Keratinocyte (primary cell): ENCODE results near the gene LRPPRC. TPM values are rescaled to one million over a fixed set of nuclear protein-coding genes. Genes with fewer than 3 reads are reported as not detected.

Source experiments
- DNase-seq: peaks from one replicate; pipeline ENCODE4 v3.0.0-alpha.2; 2011; ENCODE audit warnings: low read depth, missing footprints, low spot score
- FAIRE-seq: peaks from 2 replicates; lab custom pipeline; 2011; peaks lifted over from hg19 to GRCh38; lab: Jason Lieb, UNC
- H2AFZ ChIP-seq: 2 replicates; pipeline ENCODE4 v1.6.0; 2012; ENCODE audit warnings: low read length, control low read depth, inconsistent platforms; ENCODE audit not compliant: control insufficient read depth
- H3K27ac ChIP-seq: 2 replicates; pipeline ENCODE4 v1.5.1; 2011; ENCODE audit warnings: low read length; ENCODE audit not compliant: control insufficient read depth, insufficient read depth
- H3K27me3 ChIP-seq: 3 replicates; pipeline ENCODE4 v1.6.0; 2011; ENCODE audit warnings: low read length; ENCODE audit not compliant: control insufficient read depth, insufficient read depth; ENCODE audit errors: extremely low read depth
- H3K36me3 ChIP-seq, 2 experiments: 2 replicates in 1 of 2; 3 replicates in 1 of 2; pipeline ENCODE4 v1.5.1; 2011; ENCODE audit warnings: low read length in 2 of 2, mild to moderate bottlenecking in 1 of 2; ENCODE audit not compliant: control insufficient read depth in 2 of 2, insufficient read depth in 2 of 2; ENCODE audit errors: extremely low read depth in 1 of 2
- H3K4me1 ChIP-seq: 3 replicates; pipeline ENCODE4 v1.5.1; 2011; ENCODE audit warnings: low read length; ENCODE audit not compliant: control insufficient read depth, insufficient read depth; ENCODE audit errors: extremely low read depth
- H3K4me2 ChIP-seq: 3 replicates; pipeline ENCODE4 v1.6.0; 2011; ENCODE audit warnings: low read depth, low read length; ENCODE audit not compliant: control insufficient read depth, insufficient read depth; ENCODE audit errors: extremely low read depth
- H3K4me3 ChIP-seq, 3 experiments: fragments of 200-600 bp in 1 of 3; sonication (generic) in 1 of 3; 2 replicates in 2 of 3; 3 replicates in 1 of 3; pipeline ENCODE4 v1.5.1; 2011 to 2016; ENCODE audit warnings: low read length in 3 of 3, mild to moderate bottlenecking in 3 of 3, control low read depth in 2 of 3, inconsistent platforms in 1 of 3, low read depth in 1 of 3, mixed read lengths in 1 of 3, mixed run types in 1 of 3, moderate library complexity in 1 of 3; ENCODE audit not compliant: control insufficient read depth in 2 of 3, insufficient read depth in 2 of 3; ENCODE audit errors: extremely low read depth in 1 of 3
- H3K79me2 ChIP-seq: 2 replicates; pipeline ENCODE4 v1.6.0; 2012; ENCODE audit warnings: low read length; ENCODE audit not compliant: control insufficient read depth, insufficient read depth
- H3K9ac ChIP-seq: 3 replicates; pipeline ENCODE4 v1.6.0; 2011; ENCODE audit warnings: low read length; ENCODE audit not compliant: control insufficient read depth, insufficient read depth; ENCODE audit errors: extremely low read depth
- H3K9me1 ChIP-seq: 3 replicates; pipeline ENCODE4 v1.6.0; 2011; ENCODE audit warnings: low read length; ENCODE audit not compliant: control insufficient read depth, insufficient read depth; ENCODE audit errors: extremely low read depth
- H3K9me3 ChIP-seq: 2 replicates; pipeline ENCODE4 v1.5.1; 2012; ENCODE audit warnings: low read depth, low read length; ENCODE audit not compliant: control insufficient read depth
- H4K20me1 ChIP-seq: 3 replicates; pipeline ENCODE4 v1.6.0; 2011; ENCODE audit warnings: low read length; ENCODE audit not compliant: control insufficient read depth, insufficient read depth; ENCODE audit errors: extremely low read depth
- EZH2 ChIP-seq: IDR thresholded peaks from one replicate; pipeline ENCODE4 v1.6.1; 2012; ENCODE audit warnings: inconsistent platforms, mild to moderate bottlenecking, low read length, moderate library complexity
- dilution Hi-C: fragments of 300-500 bp; cut with MboI; formaldehyde crosslinking; loops from one replicate; pipeline ENCODE4 v1.7.0; 2020; ENCODE audit warnings: low sequenced_read_pairs; ENCODE audit not compliant: extremely low pct_ligation_motif_present
- polyA plus RNA-seq, 5 experiments: library from polyadenylated mRNA; depleted of rRNA in 3 of 5; stranded (reverse) in 3 of 5; stranded (forward) in 1 of 5; unstranded in 1 of 5; fragments of >200 nt; gene quantifications; 1 replicate in 1 of 5; 2 replicates in 3 of 5; 3 replicates in 1 of 5; pipeline versions ENCODE4 v1.2.1 to v1.2.3, GENCODE V29; 2011 to 2012; ENCODE audit warnings: missing spikeins in 2 of 5, low read depth in 1 of 5, low replicate concordance in 1 of 5
- TF ChIP-seq, protein P1 (sequence below), 3 experiments: IDR thresholded peaks in 1 of 3; conservative IDR thresholded peaks in 1 of 3; optimal IDR thresholded peaks in 1 of 3; 2 replicates in 2 of 3; 3 replicates in 1 of 3; pipeline versions ENCODE3 to v1.5.1; 2011; ENCODE audit warnings: low read length in 3 of 3, mild to moderate bottlenecking in 3 of 3, moderate library complexity in 2 of 3, control low read depth in 1 of 3, inconsistent platforms in 1 of 3; ENCODE audit not compliant: insufficient read depth in 2 of 3; ENCODE audit errors: extremely low read depth in 1 of 3

LRPPRC gene
- polyA plus RNA-seq, 1 donor (not counting 4 experiments of a cell fraction or from before 2014, with no cell fraction given), result 115 TPM

DNA sequence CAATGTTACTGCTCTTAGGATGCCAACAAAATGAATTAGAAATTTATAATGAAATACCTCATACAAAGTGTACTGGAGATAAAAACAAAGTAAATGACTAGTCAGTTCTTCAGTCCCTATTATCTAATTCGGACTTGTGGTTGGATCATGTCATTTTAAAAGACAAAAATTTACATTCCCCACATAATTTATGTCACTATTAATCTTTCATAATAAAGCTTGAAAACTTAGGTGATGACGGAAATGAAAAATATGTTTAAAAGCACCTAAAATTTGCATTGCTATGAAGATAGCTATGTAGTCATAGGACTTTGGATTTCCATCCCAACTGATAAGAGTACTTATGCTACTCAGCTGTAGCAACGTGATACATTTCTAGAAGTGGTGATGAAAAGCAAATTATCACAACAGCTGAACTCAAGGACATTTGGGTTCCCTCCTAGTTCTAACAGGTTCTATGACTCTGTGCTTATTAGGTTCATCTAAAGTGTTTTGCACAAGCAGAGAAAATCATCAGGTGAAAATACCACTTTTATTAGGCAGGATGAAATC lies 58.4 kb downstream of the LRPPRC start:
- no peak overlapping the region for H3K4me2 ChIP-seq
- H3K4me3 ChIP-seq, result no peak overlapping the region
- no peaks in the 10 kb centered on the region for H3K4me1 ChIP-seq
- DNase-seq (no peak), FAIRE-seq (no peak)
- H3K9me3 ChIP-seq, result no peaks in the 10 kb centered on the region
- no peaks in the 10 kb centered on the region for H4K20me1 ChIP-seq
- H3K9me1 ChIP-seq, result no peaks in the 10 kb centered on the region
- TF ChIP-seq, protein P1, sequence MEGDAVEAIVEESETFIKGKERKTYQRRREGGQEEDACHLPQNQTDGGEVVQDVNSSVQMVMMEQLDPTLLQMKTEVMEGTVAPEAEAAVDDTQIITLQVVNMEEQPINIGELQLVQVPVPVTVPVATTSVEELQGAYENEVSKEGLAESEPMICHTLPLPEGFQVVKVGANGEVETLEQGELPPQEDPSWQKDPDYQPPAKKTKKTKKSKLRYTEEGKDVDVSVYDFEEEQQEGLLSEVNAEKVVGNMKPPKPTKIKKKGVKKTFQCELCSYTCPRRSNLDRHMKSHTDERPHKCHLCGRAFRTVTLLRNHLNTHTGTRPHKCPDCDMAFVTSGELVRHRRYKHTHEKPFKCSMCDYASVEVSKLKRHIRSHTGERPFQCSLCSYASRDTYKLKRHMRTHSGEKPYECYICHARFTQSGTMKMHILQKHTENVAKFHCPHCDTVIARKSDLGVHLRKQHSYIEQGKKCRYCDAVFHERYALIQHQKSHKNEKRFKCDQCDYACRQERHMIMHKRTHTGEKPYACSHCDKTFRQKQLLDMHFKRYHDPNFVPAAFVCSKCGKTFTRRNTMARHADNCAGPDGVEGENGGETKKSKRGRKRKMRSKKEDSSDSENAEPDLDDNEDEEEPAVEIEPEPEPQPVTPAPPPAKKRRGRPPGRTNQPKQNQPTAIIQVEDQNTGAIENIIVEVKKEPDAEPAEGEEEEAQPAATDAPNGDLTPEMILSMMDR (optimal IDR thresholded peaks at IDR 0.05 in 1 of 3, IDR thresholded peaks at IDR 0.05 in 1 of 3, conservative IDR thresholded peaks at IDR 0.05 in 1 of 3; ENCODE audit: extremely low read depth in 1 of 3, insufficient read depth in 2 of 3, low read length in 3 of 3), result no peak
- no peak for TF ChIP-seq EZH2
- peaks cover 2% of the 10 kb centered on the region for H3K79me2 ChIP-seq
- H3K27ac ChIP-seq, result no peak overlapping the region
- no peaks in the 10 kb centered on the region for H3K27me3 ChIP-seq
- H2AFZ ChIP-seq, result no peak overlapping the region
- dilution Hi-C loops, result no loop called here
- peaks cover 8 to 9% of the 10 kb centered on the region in 2 experiments for H3K36me3 ChIP-seq
- no peak overlapping the region for H3K9ac ChIP-seq

GRCh38 chr2:43934567-43934966 lies 61.2 kb downstream of the LRPPRC start:
- Histone ChIP-seq H3K9me3 (no peaks in the 10 kb centered on the region), H3K4me3 (no peak overlapping the region), H3K27me3 (no peaks in the 10 kb centered on the region), H3K4me2 (no peak overlapping the region), H3K36me3 (peaks cover 7 to 14% of the 10 kb centered on the region in 2 experiments), H3K27ac (no peak overlapping the region), H3K4me1 (no peaks in the 10 kb centered on the region), H3K9me1 (no peaks in the 10 kb centered on the region), H3K9ac (no peak overlapping the region), H4K20me1 (no peaks in the 10 kb centered on the region), H3K79me2 (peaks cover 2% of the 10 kb centered on the region), H2AFZ (no peak overlapping the region)
- DNase-seq (no peak), FAIRE-seq (no peak)
- dilution Hi-C loops, result no loop called here
- no peak for TF ChIP-seq EZH2
- TF ChIP-seq, protein P1 (optimal IDR thresholded peaks at IDR 0.05 in 1 of 3, IDR thresholded peaks at IDR 0.05 in 1 of 3, conservative IDR thresholded peaks at IDR 0.05 in 1 of 3; ENCODE audit: extremely low read depth in 1 of 3, insufficient read depth in 2 of 3, low read length in 3 of 3), result no peak
